LNCaP clone FGC (cell line): Measurements from ENCODE around the gene BRAP.

Experiments used
- DNase-seq: peaks from one replicate; pipeline ENCODE4 v3.0.0-alpha.2; 2011; ENCODE audit warnings: low read depth
- H3K4me3 ChIP-seq: 2 replicates; pipeline ENCODE4 v1.5.1; 2011; ENCODE audit warnings: mild to moderate bottlenecking, low read depth, low read length, control low read depth
- CTCF ChIP-seq: IDR thresholded peaks from 2 replicates; pipeline ENCODE4 v1.5.1; 2012; ENCODE audit warnings: mild to moderate bottlenecking; ENCODE audit not compliant: control insufficient read depth, insufficient read depth; ENCODE audit errors: extremely low read depth

Gene BRAP

GRCh38 chr12:111673503-111673902, 12.3 kb downstream of the BRAP start:
- peak; percentile 56 for TF ChIP-seq CTCF
- no peak for DNase-seq
- H3K4me3 ChIP-seq = no peak overlapping the region

GRCh38 chr12:111672822-111673381, 12.9 kb downstream of the BRAP start:
- H3K4me3 ChIP-seq = no peak overlapping the region
- TF ChIP-seq CTCF = no peak
- DNase-seq = no peak

- no peak for TF ChIP-seq CTCF
- DNase-seq = no peak
- no peak overlapping the region for H3K4me3 ChIP-seq
Observed at GRCh38 chr12:111664961-111665865, 20.5 kb downstream of the BRAP start.

- no peak for DNase-seq
- TF ChIP-seq CTCF = no peak
- no peak overlapping the region for H3K4me3 ChIP-seq
Observed at GRCh38 chr12:111664499-111664898, 21.3 kb downstream of the BRAP start.

GRCh38 chr12:111656016-111656415, 29.7 kb downstream of the BRAP start:
- no peak for DNase-seq
- H3K4me3 ChIP-seq = no peak overlapping the region
- TF ChIP-seq CTCF = no peak

GRCh38 chr12:111655356-111655755, 30.4 kb downstream of the BRAP start:
- TF ChIP-seq CTCF = no peak
- H3K4me3 ChIP-seq = no peak overlapping the region
- no peak for DNase-seq
